Hematopoietic multipotent progenitor cell treated with erythropoietin and hydrocortisone succinate and interleukin-3 and kit ligand, for 6 days (in vitro differentiated cells): ENCODE data around the gene NGLY1.

Experiments
- DNase-seq: peaks from one replicate; pipeline ENCODE4 v3.0.0-alpha.2; 2015

Gene NGLY1

GRCh38 chr3:25707268-25707926 is 75.8 kb downstream of the NGLY1 start:
- DNase-seq, result no peak

- no peak for DNase-seq
These were observed 77.0 kb downstream of the NGLY1 start for GRCh38 chr3:25706213-25706612.

DNA sequence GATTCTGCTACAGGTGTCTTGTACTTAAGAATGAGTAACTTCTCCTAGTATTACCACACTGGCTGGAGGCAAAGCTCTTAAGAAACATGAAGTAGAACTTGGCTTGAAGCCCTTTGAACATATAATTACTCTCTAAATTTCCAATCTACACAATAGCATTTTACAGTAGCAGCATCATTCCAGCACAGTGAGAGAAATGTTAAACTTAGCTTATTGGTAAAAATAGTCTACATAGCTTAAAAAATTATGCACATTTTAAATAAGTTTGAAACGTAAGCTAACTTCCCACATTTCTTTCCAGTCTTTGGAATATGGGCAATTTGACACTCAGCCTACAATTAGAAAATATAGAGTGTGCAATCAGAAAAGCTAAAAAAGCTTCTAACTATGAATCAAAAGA is 85.7 kb downstream of the NGLY1 start:
- no peak for DNase-seq

DNA sequence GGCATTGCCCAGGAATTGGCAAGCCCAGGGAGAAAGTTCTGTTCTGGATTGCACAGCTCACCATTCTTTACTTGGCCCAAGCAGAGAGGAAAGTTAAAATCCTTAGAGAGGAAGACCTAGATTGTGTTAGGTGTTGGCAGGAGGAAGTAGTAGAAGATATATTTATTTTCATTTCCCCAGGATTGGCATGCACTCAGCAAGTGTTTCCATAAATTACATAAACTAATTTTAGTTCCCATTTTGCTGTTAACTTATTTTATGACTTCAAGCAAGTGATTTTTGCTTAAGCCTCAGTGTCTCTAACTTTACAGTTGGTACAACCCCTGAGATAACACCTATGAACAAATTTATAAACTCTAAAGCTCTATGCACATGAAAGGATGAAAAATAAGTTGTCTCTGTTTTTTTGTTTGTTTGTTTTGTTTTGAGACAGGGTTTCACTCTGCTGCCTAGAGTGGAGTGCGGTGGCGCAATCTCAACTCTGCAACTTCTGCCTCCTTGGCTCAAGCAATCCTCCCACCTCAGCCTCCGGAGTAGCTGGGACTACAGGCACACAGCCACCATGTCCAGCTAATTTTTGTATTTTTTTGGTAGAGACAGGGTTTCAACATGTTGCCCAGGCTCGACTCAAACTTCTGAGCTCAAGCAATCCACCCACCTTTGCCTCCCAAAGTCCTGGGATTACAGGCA is 87.4 kb downstream of the NGLY1 start:
- DNase-seq, result no peak

DNA sequence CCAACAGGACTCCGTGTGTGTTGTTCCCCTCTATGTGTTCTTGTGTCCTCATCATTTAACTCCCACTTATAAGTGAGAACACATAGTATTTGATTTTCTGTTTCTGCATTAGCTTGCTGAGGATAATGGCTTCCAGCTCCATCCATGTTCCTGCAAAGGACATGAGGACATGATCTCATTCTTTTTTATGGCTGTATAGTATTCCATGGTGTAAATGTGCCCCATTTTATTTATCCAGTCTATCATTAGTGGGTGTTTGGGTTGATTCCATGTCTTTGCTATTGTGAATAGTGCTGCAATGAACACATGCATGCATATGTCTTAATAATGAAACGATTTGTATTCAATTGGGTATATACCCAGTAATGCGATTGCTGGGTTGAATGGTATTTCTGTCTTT is 90.0 kb downstream of the NGLY1 start:
- no peak for DNase-seq

DNA sequence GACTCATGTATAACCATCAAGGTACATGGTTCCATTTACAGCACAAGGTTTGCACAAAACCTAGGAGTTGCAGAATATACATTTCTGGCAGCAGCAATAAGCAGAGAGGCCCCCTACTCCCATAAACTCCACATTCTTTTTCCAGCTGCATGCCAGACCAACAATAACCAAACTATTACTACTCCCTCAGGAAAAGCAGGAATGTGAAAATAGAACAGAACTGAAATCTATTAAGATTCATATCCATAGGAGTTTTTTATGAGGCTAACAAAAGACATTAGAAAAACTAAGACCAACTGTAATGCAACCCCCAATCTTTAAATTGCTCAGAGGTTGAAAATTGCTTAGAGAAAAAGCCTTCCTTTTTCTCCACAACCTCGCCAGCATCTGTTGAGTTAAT is 90.9 kb downstream of the NGLY1 start:
- no peak for DNase-seq

DNA sequence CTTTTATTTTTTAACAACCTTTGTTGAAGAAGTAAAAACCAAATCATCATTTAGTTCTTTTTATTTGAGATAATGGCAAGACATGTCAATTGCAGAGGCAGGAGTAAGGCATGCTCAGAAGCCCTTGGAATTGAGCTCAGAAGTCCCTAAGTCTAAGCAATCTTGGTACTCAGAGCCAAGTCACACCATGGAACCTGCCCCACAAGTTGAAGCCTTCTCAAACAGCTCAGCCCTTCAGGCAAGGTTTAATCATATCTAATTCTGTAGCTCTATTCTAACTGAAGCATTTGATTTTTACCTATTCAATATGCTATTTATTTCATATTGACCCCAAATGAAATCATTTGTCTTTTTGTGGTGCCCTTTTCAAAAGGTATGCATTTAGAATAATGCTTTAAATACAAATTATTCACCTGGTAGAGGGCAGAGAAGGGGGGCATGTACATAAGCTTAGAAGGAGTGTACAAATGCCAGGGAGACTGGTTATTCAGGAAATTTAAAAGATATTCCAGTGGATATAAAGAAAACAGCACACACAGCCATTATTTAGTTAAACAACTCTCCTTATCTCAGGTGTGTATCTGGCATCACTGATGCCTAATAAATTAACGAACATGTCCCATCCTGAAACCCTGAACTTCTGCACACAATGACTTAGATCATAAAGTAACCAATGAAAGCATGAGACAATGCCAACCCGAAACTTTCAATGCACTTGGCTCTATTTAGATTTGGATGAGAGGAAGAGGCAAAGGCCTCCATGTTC is 92.3 kb downstream of the NGLY1 start:
- no peak for DNase-seq

GRCh38 chr3:25689226-25689625 is 94.0 kb downstream of the NGLY1 start:
- DNase-seq, result no peak

DNA sequence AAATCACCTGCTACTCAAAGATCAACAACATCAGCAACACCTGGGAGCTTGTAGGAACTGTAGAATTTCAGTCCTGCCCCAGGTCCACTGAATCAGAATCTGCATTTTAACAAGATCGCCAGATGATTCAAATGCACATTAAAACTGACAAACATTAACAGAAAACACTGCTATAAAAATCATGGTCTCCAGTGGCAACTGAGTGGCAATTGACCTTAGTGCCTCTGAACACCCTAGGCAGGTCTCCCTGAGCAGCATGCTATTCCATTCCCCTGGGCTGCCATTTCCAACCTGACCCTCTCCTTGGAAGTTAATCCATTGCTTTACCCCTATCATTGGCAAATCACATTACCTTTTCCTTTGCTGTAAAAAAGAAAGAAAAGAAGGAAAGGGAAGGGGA is 95.5 kb downstream of the NGLY1 start:
- no peak for DNase-seq

GRCh38 chr3:25686766-25687165 is 96.5 kb downstream of the NGLY1 start:
- no peak for DNase-seq

GRCh38 chr3:25683882-25684281 is 99.4 kb downstream of the NGLY1 start:
- no peak for DNase-seq

- DNase-seq, result no peak
These were observed 99.8 kb downstream of the NGLY1 start for GRCh38 chr3:25683410-25683809.

GRCh38 chr3:25679642-25680302 is 103.5 kb downstream of the NGLY1 start:
- DNase-seq, result no peak

GRCh38 chr3:25679166-25679565 is 104.1 kb downstream of the NGLY1 start:
- DNase-seq, result no peak

- no peak for DNase-seq
These were observed 104.7 kb downstream of the NGLY1 start for GRCh38 chr3:25678581-25678980.

DNA sequence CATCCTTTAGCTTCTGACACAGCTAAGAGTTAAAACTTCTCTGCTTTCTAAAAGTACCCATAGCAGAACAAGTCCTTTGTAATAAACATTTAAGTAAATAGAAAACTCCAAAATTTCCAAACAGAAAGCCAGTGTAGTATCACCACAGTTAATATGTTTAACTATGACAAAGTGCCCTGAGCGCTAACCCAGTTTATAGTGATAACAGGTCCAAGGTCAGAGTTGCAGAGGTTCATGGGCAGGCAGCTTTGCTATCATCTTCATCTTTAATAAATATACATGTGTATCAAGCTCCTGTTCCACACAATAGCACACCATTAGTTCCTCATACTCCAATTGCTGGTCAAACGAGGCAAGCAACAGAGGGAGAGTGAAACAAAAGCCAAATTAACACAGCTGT is 106.1 kb downstream of the NGLY1 start:
- no peak for DNase-seq

GRCh38 chr3:25674670-25675069 is 108.6 kb downstream of the NGLY1 start:
- no peak for DNase-seq

DNA sequence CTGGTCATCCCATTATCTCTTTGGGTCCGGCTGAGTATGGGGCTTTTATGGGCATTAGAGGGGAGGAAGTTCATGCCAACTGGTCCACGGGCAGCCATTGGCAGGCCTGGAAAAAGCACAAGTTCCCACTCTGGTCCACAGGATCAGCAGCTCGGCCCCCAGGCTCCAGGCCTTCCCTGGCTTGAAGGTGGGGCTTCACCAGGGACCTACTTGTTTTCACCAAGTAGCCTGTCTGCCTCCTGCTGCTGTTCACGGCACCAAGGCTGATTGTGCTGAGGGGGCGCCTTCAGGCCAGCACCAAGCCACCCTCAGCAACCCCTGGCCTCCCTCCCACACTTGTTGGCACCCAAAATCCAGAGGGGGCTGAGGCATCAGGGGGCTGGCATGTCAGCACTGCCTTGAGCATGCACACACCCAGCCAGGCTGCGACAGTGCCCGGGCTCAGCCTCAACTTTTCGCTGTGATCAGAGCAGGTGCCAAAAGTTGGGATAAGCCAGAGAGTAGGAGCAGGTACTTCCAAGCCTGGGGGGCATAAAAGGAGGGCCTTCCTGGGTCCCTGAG is 109.4 kb downstream of the NGLY1 start:
- no peak for DNase-seq
